HG02884 (cell line): ENCODE results near the gene TNFAIP2.

Experiments used
- ATAC-seq: cut with Tn5 transposase; IDR thresholded peaks from one replicate; pipeline ENCODE4 v1.9.1; 2021; ENCODE audit warnings: mild to moderate bottlenecking, moderate library complexity; ENCODE audit not compliant: unreplicated experiment

TNFAIP2 gene

DNA sequence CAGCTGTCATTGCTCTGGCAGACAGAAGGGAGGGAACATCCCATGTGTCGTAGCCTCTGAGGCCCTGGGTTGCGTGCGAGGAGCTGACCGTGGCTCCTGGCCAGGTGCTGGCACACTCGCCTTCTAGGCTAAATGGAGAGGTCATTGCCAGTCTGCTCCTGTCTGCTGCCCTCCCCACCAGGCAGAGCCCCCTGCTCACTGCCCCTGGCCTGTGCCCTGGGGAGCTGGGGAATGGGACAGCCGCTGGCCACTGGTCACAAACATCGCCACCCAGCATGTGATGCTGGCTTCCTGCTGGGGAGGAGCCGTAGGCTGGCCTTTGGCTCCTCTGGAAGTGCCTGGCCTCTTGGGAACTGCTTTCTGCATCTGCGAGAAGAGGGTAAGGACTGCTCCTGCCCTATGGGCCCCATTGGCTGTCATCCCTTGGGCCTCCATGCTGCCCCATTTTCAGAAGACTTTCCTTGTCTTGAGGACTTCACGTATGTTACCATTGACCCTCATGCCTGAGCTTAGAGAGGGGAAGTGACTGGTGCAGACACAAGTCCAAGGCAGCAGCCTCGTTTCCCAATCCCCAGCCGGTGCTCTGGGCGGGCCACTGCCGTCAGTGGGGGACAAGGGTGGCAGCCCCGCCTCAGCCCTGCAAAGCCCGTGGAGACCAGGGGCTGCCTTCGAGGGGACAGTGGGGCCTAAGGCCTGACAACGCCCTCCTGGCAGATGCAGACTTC lies 2.0 kb upstream of the TNFAIP2 start:
- ATAC-seq: no peak

DNA sequence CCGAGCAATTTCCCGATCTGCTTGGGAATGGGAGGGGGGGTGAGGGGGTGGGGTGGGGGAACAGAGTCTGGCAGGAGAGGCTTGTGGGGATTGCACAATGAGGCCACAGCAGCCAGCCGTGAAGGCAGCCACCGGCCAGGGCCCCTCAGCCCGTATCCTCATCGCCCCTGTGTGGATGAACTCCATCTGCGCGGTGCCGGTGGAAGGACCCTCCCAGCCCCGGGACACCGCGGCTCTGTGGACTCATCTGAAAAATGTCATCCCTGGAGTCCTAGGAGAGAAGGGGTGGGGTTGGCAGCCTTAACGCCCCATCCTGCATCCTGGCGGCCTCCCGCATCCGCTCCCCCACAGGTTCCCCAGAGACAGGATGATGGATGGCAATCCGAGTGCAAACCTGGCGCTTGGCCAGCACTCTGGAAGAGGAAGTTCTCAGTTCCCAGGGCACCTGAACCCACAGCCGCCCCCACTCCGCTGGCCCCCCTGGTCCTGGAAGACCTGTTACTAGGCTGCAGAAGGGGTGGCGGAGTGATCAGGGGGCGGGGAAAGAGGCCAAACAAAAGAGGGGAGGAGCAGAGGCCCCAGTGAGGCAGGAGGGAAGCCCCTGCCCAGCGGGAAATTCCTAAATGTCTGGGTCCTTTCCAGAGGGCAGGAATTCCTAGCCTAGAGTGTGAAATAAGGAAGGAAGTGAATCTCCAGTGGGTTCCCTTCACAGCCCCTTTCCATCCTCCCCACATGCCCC lies 1.2 kb upstream of the TNFAIP2 start:
- ATAC-seq: no peak

DNA sequence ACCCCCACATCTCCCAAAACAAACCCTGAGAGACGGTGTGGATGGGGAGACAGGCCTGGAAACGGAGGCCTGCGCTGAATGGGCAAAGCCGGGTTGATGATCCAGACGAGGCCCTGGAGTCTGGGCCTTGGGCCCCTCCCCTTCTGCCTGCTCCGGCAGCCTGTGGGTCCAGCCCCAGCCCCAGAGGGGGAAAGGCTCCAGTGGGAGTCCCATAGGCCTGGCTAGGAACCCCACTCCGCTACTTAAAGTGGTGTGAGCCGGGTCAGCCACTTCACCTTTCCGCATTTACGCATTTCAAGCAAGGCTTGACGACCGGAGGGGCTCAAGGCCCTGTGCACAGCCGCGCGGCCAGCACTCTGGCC lies 695 bp upstream of the TNFAIP2 start:
- ATAC-seq: no peak

DNA sequence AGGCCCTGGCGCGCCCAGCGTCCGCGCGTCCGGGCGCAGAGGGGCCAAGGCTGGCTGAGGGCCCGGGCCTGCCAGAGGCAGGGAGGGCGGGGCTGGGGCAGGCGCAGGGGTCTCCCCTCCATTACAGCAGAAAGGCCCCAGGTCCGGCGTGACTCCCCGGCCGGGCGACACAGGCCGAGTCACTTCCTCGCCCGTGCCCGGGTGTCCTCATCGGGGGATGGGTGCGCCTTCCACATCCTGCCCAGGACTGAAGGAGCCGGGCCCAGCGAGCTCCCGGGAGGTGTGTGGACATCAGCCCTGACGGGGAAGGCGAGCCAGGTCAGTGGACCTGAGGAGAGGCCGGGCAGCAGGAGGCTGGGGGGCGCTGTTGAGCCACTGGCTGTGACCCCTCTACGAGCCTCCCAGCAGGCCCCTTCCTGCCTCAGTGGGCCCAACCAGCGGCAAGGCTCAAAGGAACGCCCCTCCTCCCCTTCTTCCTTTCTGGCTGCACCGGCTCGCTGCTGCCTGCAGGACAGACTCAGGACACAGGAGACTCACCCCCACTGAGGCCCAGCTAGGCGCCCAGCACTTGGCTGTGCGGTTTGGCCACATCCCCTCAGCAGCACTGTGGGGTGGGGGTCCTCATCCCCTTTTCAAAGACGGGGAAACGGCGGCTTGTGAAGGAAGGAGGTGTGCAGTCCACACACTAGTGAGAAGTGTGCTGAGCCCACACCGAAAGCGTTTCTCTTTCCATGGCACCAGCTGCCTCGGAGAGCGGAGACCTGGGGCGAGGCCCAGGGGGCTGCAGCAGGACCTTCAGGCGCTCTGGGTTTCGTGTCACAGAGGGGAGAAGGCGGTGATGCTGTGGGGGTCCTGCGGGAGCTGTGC lies 606 bp downstream of the TNFAIP2 start:
- no peak for ATAC-seq

DNA sequence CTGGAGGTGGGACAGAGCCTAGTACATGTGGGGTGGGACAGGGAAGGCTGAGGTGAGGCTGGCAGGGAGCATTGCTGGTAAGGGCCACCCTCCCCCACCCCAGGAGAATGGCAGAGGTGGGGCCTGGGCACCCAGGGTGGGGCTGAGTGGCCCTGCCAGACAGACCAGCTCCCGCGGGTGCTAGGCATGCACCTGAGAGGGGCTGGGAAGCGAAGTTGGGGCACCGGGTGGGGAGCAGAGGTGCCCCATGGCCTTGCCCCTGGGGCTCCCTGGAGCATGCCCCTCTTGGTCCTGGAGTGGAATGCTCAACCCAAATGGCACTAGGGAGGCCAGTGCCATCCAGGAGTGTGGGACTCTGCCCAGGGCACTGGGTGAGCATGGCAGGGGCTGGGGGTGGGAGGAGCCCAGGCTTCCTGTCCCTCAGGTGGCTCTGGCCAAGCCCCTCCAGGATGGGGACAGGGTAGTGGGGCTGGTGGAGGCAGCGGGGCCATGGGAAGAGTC lies 1.3 kb downstream of the TNFAIP2 start:
- ATAC-seq: no peak

GRCh38 chr14:103125098-103126070 lies 2.1 kb downstream of the TNFAIP2 start:
- ATAC-seq: no peak

DNA sequence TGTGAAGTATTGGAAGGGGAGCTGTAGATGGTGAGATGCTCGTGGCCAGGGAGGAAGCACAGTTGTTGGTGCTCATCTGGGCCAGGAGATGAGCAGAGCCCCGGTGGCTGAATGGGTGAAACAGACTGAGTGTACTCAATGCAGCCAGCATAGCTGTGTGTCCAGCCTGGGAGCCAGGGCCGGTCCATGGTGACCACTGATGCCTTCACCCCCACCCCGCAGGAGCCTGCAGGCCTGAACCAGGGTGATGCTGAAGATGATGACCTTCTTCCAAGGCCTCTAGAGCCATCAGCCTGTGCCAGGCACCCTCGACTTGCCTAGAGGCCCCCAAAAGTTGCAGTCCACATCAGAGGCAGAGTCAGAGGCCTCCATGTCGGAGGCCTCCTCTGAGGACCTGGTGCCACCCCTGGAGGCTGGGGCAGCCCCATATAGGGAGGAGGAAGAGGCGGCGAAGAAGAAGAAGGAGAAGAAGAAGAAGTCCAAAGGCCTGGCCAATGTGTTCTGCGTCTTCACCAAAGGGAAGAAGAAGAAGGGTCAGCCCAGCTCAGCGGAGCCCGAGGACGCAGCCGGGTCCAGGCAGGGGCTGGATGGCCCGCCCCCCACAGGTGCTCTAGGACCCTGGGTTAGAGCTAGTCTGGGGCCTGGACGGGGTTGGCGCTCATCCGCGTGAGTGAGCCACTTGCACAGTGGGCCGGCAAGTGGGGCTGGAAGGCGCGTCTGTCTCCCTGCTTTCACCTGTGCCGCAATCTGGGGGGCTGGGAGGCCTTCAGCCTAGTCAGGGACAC lies 3.0 kb downstream of the TNFAIP2 start:
- no peak for ATAC-seq

DNA sequence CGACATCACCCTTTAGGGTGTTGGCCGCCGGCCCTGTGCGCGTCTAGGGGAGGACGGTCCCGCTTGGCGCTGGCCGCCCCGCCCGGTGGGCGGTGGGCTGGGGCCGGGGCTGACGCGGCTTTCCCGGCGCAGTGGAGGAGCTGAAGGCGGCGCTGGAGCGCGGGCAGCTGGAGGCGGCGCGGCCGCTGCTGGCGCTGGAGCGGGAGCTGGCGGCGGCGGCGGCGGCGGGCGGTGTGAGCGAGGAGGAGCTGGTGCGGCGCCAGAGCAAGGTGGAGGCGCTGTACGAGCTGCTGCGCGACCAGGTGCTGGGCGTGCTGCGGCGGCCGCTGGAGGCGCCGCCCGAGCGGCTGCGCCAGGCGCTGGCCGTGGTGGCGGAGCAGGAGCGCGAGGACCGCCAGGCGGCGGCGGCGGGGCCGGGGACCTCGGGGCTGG lies 3.6 kb downstream of the TNFAIP2 start:
- ATAC-seq: no peak

DNA sequence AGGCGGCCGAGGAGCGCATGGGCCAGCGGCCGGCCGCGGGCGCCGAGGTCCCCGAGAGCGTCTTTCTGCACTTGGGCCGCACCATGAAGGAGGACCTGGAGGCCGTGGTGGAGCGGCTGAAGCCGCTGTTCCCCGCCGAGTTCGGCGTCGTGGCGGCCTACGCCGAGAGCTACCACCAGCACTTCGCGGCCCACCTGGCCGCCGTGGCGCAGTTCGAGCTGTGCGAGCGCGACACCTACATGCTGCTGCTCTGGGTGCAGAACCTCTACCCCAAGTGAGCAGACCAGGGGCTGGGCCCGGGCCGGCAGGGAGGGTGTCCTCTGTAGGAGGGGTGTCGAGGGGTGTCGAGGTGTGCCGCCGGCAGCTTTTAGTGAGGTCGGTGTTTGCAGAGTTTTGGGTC lies 4.1 kb downstream of the TNFAIP2 start:
- ATAC-seq: no peak

GRCh38 chr14:103127861-103128598 lies 4.8 kb downstream of the TNFAIP2 start:
- no peak for ATAC-seq

GRCh38 chr14:103128631-103129300 lies 5.5 kb downstream of the TNFAIP2 start:
- ATAC-seq: no peak

GRCh38 chr14:103129301-103130016 lies 6.2 kb downstream of the TNFAIP2 start:
- no peak for ATAC-seq

- ATAC-seq: no peak
Observed at GRCh38 chr14:103130017-103130764, 6.9 kb downstream of the TNFAIP2 start.

- ATAC-seq: no peak
Observed at GRCh38 chr14:103130965-103131364, 7.7 kb downstream of the TNFAIP2 start.

- no peak for ATAC-seq
Observed at GRCh38 chr14:103131580-103131979, 8.3 kb downstream of the TNFAIP2 start.

- no peak for ATAC-seq
Observed at GRCh38 chr14:103132381-103133209, 9.3 kb downstream of the TNFAIP2 start.
